HG03469 (cell line): ENCODE measurements around the gene POLR1A.

ENCODE experiments used
- ATAC-seq: cut with Tn5 transposase; IDR thresholded peaks from one replicate; pipeline ENCODE4 v1.9.1; 2021; ENCODE audit warnings: mild to moderate bottlenecking, moderate library complexity, moderate number of reproducible peaks; ENCODE audit not compliant: unreplicated experiment

Gene POLR1A

DNA sequence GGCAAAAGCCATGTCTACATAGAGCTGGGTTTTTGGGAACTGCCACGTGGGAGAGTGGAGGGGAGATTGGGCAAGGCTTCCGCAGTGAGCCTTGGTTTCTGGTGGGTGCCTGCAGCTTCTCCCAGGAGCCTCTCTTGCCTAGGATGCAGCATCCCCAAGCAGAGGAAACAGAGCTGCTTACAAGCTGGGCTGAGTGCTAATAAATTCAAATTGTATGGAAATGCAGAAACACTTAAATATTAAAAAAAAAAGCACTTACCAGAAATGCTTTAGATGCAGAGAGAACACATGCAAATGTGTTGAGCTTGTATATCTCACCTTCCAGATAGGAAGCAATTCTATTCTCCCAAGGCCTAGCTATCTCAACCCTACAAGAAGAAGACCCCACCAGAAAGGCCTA lies 120.9 kb downstream of the POLR1A start:
- ATAC-seq, result no peak

DNA sequence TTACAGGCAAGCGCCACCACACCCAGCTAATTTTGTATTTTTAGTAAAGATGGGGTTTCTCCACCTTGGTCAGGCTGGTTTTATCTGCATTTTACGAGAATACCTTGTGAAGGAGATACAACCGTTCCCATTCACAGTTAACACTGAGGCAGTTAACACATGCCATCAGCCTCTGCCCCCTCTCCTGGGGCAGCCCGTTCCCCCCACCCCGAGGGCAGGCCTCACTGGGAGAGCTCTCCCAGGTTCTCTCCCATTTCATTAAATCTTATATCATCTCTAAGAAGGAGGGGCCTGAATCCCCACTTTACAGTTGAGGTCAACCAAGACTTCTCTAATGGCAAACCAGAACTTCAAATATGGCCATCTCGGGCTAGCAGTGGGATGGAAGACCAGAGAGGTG lies 121.9 kb downstream of the POLR1A start:
- ATAC-seq, result no peak

DNA sequence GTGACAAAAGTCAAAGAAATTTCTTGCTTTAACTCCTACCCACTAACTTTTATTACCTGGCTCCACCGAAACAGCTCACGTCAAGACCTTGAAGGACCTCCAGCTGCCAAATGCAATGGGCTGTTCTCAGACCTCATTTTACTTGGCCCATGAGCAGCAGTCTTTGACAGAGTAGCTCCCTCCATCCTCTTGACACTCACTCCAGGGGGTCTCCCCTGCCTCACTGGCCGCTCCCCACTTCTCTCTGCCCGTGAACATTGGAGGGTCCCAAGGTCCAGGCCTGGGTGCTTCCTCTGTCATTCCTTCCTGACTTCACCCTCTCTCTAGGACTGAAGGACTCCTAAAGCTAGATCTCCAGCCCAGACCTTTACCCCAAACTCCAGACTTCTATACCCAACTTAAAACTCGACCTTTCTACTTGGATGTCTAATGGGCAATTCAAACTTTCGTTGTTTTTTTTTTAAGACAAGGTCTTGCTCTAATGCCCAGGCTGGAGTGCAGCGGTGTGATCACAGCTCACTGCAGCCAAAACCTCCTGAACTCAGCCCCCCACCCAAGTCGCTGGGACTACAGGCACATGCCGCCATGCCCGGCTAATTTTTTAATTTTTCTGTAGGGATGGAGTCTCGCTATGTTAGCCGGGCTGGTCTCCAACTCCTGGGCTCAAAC lies 124.0 kb downstream of the POLR1A start:
- ATAC-seq, result no peak

DNA sequence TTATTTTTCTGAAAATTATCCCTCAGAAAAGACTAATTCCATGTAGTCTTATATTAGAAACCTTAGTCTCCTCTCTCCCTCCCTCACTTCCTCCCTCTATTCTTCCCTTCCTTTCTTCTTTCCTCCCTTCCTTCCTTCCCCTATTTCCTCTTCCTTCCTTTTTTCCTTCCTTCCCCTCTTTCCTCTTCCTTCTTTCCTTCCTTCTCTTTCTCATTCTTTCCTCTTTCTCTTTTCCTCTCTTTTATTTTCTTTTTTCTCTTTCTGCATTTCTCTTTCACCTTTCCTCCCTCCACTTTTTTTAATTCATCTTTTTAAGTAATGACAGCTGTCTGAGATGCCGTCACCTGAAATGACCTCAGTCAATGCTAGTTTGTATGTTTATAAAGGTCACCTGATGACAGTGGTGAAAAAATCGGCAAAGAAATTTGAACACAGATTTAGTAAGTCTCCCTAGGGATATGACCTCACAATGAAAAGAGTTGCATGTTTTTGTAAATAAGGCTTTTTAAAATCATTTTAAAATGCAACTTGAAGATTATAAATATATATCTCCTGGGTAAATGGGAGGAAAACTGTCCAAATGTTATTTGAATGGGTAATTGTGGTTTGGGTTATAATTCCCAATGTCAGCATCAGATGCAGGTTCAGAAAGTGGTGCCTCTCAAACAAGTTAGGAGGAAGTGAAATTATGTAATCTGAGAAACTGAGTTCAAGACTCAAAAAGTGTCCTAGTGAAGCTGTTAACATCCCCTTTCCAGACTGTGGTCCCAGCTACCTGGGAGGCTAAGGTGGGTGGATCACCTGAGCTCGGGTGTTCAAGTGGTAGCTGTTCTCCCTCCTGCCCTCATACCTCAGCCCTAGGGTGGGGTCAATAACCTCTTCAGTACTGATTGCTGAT lies 126.6 kb downstream of the POLR1A start:
- ATAC-seq, result no peak

DNA sequence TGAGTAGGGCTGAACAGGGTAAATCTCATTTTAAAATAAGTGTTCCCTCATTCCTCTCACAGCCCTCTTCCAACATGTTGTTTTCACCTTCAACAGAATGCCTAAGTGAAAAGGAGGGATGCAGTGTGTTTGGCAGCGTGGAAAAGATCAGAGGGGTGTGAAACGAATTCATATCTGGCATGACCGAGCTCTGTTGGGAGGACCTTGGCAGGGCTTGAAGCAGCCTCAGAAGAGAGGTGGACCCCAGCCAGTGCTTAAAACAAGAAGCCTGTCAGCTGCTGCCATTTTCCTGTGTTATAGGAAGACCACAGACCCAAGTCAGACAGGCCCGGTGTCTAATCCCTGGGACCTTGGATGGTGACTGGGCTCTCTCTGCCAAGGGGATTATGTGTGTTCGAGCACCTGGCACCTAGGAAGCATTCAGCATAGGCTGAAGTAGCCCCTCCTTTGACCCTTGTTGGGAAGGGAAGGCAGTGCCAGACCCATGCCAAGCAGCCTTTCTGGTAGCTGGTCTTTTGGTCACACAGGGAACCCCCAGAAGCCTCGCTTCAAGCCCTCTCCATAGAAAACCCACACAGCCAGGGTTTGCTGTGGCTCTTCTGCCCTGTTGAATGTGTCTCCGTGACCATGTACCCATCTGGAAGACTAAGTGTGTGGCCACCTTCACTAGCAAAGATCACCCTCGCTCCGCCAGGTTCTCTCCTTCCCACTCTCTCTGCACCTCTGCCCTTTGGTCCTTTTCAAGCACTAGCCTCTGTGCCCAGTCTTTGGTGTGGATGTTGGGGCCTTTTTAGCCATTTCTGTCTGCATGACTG lies 129.4 kb downstream of the POLR1A start:
- ATAC-seq, result no peak

DNA sequence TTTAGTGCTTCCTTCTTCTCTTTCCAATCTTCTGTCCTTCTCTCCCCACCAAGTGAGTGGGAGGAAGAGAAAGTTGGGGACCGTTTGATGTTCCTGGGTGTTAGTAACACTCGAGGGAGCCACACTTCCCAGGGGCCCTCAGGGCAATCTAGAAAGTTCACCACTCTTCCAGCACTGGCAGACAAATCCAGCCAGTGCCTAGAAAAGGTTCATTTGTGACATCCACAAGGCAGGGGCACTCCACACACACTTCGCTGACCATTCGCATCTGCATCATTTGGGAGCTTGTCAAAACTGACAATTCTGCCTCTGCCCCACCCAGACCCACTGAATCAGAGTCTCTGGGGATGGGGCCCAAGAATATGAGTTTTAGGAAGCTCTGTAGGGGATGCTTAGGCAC lies 130.1 kb downstream of the POLR1A start:
- ATAC-seq, result no peak

DNA sequence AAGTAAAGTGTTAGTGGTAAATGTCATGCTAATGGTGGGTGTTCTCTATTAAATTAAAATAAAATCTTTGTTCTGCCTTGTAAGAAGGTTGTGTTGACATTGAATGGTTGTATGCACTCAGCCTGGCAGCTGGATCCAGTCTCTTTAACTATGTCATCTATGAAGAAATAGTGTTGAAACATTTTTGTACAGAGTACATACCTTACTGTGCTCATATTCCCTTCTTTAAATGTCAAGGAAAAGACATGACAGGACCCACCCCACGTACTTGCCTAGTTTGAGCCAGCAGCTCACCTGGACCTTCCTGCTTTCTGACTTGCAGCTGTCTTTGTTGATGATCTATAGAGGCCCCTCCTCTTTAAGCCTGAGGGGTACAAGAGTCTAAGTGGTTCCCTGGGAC lies 131.3 kb downstream of the POLR1A start:
- no peak for ATAC-seq

DNA sequence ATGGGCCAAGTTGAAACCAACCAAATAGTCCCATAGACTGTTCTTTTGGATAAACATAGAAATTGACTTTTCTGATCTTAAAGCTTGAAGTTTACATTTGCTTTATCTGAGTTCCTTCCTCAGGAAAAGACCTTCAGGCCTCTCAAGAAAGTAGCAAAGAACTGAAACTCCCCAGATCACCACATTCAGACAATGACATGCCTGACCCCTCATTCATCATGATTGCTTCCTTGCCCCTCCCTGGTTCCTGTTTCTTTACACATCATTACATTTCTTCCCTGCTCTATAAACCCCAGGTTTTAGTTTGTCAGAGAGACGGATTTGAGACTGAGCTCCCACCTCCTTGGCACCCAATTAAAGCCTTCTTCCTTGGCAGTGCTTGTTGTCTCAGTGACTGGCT lies 133.3 kb downstream of the POLR1A start:
- no peak for ATAC-seq

DNA sequence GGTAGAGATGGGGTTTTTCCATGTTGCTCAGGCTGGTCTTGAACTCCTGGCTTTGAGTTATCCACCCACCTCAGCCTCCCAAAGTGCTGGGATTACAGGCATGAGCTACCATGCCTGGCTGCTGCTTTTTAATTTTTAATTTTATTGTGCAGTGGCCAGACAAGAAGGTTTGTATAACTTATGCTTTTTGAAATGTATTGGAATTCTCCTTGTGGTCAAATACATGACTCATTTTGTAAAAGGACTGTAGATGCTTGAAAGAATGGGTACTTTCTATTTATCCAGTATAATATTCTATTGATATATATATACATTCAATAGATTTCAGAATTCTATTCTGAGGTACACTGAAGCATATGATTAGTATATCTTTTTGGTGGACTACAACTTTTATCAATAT lies 134.3 kb downstream of the POLR1A start:
- ATAC-seq, result no peak
